HG03469 (cell line): Measurements from ENCODE around the gene C2CD4C.
"Not testable (repeated sequence)": the region's sequence is repeated elsewhere in the genome, so short reads cannot be mapped to it uniquely, and the experiment has no call there.

Experiments used
- ATAC-seq: cut with Tn5 transposase; IDR thresholded peaks from one replicate; pipeline ENCODE4 v1.9.1; 2021; ENCODE audit warnings: mild to moderate bottlenecking, moderate library complexity, moderate number of reproducible peaks; ENCODE audit not compliant: unreplicated experiment

C2CD4C gene

GRCh38 chr19:369256-369655, 39.7 kb downstream of the C2CD4C start:
- no peak for ATAC-seq

- ATAC-seq = no peak
Measured at GRCh38 chr19:368630-369024, 40.3 kb downstream of the C2CD4C start.

GRCh38 chr19:367963-368629, 40.9 kb downstream of the C2CD4C start:
- no peak for ATAC-seq

DNA sequence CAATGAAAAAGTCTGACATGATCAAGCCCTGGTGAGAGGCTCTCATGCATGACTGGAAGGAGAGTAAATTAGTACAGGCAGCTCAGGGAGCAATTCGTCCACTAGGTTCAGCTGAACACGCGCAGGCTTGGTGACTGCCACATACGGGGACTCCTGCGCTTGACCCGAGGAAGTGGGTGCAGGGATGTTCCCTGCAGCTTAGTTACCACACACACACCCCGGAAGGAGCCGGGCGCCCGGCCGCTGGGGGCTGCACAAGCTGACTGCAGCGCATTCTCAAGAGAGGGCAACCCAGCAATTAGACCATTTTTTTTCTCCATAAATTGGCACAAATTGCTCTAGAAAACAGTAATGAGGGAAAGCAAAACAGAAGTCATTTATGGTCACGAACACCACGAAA, 41.4 kb downstream of the C2CD4C start:
- ATAC-seq = no peak

DNA sequence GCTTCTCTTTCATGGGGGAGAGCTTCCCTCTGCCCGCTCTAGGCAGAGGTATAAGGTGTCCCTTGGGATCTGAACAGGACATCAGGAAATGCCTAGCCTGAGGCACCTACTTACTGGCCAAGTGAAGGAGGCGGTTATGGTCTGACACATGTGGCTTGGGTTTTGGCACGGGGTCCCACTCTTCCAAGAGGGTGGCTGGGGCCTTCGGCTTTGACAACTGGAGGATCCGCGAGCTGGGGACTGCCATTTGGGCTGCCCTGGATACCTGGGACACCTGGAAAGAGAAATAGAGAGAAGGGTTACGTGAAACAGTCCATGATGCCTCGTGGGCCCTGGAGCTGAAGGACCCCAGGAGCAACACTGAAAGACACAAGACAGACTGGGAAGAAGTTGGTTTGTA, 42.0 kb downstream of the C2CD4C start:
- ATAC-seq = no peak

GRCh38 chr19:366205-366783, 42.7 kb downstream of the C2CD4C start:
- no peak for ATAC-seq

- ATAC-seq = no peak
Measured at GRCh38 chr19:364496-365287, 44.3 kb downstream of the C2CD4C start.

DNA sequence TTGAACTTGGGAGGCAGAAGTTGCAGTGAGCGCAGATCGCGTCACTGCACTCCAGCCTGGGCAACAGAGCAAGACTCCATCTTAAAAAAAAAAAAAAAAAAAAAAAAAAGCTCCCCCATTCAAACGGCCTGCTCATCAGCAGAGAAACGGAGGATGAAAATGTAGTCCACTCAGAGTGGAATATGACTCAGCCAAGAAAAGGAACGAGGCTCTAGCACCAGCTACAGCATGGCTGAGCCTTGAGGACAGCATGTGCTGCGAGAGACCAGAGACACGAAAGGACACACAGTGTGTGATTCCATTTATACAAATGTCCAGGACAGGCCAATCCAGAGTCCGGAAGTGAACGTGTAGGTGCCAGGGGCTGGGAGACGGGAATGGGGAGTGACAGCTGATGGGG, 46.3 kb downstream of the C2CD4C start:
- ATAC-seq = no peak

- no peak for ATAC-seq
Measured at GRCh38 chr19:362154-362553, 46.8 kb downstream of the C2CD4C start.

DNA sequence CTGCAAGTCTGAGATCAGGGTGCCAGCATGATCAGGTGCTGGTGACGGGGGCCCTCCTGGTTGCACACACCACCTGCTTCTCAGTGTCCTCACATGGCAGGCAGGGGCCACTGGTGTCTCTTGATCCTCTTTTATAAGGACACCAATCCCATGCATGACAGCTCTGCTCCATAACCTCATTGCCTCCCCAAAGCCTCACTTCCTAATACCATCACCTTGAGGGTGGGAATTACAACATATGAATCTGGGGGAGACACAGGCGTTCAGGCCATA, 49.4 kb downstream of the C2CD4C start:
- ATAC-seq = no peak

DNA sequence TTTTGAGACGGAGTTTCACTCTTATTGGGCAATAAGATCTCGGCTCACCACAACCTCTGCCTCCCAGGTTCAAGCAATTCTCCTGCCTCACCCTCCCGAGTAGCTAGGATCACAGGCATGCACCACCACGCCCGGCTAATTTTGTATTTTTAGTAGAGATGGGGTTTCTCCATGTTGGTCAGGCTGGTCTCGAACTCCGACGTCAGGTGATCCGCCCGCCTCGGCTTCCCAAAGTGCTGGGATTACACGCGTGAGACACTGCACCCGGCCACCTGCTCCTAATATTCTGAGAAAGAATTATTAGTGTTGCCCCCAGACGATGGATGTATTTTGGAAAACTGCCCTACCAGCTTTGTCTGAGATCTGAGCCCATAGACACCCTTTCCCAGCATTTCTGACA, 53.4 kb downstream of the C2CD4C start:
- not testable (repeated sequence) for ATAC-seq
